DOHH2 (cell line): ENCODE results near the gene CEP112.

ENCODE experiments used
- H3F3A ChIP-seq: fragments of 200-600 bp; sonication (generic), shearing (Covaris generic); 2 replicates; pipeline ENCODE4 v1.6.0; 2016; ENCODE audit warnings: antibody characterized with exemption, mild to moderate bottlenecking; ENCODE audit not compliant: control insufficient read depth, insufficient read depth
- H3K27ac ChIP-seq: fragments of 200-600 bp; sonication (generic); 2 replicates; pipeline ENCODE4 v1.5.1; 2014; ENCODE audit warnings: low read depth, mild to moderate bottlenecking, low read length, moderate library complexity
- H3K27me3 ChIP-seq: fragments of 200-600 bp; sonication (generic); 2 replicates; pipeline ENCODE4 v1.6.1; 2014; ENCODE audit warnings: mild to moderate bottlenecking, low read length, mixed read lengths; ENCODE audit not compliant: control insufficient read depth
- H3K36me3 ChIP-seq: fragments of 200-600 bp; sonication (generic); 2 replicates; pipeline ENCODE4 v1.6.1; 2014; ENCODE audit warnings: mild to moderate bottlenecking, low read length, moderate library complexity, mixed read lengths; ENCODE audit not compliant: control insufficient read depth
- H3K4me1 ChIP-seq: fragments of 200-600 bp; sonication (generic); 2 replicates; pipeline ENCODE4 v1.6.1; 2014; ENCODE audit warnings: mild to moderate bottlenecking, low read length, mixed read lengths; ENCODE audit not compliant: control insufficient read depth
- H3K4me2 ChIP-seq: fragments of 200-600 bp; sonication (generic); 2 replicates; pipeline ENCODE4 v1.6.0; 2014; ENCODE audit warnings: mild to moderate bottlenecking, low read length, moderate library complexity
- H3K4me3 ChIP-seq: fragments of 200-600 bp; sonication (generic); 2 replicates; pipeline ENCODE4 v1.5.1; 2014; ENCODE audit warnings: mild to moderate bottlenecking, low read length, mixed read lengths
- H3K79me2 ChIP-seq: fragments of 200-600 bp; sonication (generic); 2 replicates; pipeline ENCODE4 v1.6.1; 2014; ENCODE audit warnings: mild to moderate bottlenecking, low read length, mixed read lengths; ENCODE audit not compliant: control insufficient read depth
- H3K9me2 ChIP-seq: fragments of 200-600 bp; sonication (generic); replicated peaks from 2 replicates; pipeline ENCODE4 v1.6.1; 2014; ENCODE audit warnings: mild to moderate bottlenecking, low read length, mixed read lengths; ENCODE audit not compliant: control insufficient read depth
- H3K9me3 ChIP-seq: fragments of 200-600 bp; sonication (generic); 2 replicates; pipeline ENCODE4 v1.6.1; 2014; ENCODE audit warnings: antibody characterized with exemption, low read length, mixed read lengths; ENCODE audit not compliant: control insufficient read depth, insufficient read depth
- H4K20me1 ChIP-seq: fragments of 200-600 bp; sonication (generic); 2 replicates; pipeline ENCODE4 v1.6.0; 2014; ENCODE audit warnings: low read depth, mild to moderate bottlenecking, antibody characterized with exemption, low read length, moderate library complexity; ENCODE audit not compliant: control insufficient read depth, insufficient read depth
- EZH2phosphoT487 ChIP-seq: fragments of 200-600 bp; sonication (generic); IDR thresholded peaks from 2 replicates; pipeline ENCODE4 v1.6.1; 2017; ENCODE audit warnings: borderline replicate concordance, mild to moderate bottlenecking, antibody characterized with exemption, low read length, moderate library complexity, mixed read lengths
- TF ChIP-seq, protein P1 (sequence below): fragments of 200-600 bp; sonication (generic); IDR thresholded peaks from one replicate; pipeline ENCODE4 v1.5.1; 2014; ENCODE audit warnings: antibody characterized with exemption, mild to moderate bottlenecking, low read depth, low read length; ENCODE audit not compliant: poor library complexity, severe bottlenecking

The CEP112 gene

GRCh38 chr17:65902831-65903522 is 289.0 kb downstream of the CEP112 start:
- H3K27ac ChIP-seq = no peak overlapping the region
- H3K9me3 ChIP-seq = no peaks in the 10 kb centered on the region
- H3K79me2 ChIP-seq = no peaks in the 10 kb centered on the region
- H3K4me3 ChIP-seq = no peak overlapping the region
- no peaks in the 10 kb centered on the region for H3K27me3 ChIP-seq
- H3K4me1 ChIP-seq = no peaks in the 10 kb centered on the region
- H3F3A ChIP-seq = no peaks in the 10 kb centered on the region
- TF ChIP-seq, protein P1, sequence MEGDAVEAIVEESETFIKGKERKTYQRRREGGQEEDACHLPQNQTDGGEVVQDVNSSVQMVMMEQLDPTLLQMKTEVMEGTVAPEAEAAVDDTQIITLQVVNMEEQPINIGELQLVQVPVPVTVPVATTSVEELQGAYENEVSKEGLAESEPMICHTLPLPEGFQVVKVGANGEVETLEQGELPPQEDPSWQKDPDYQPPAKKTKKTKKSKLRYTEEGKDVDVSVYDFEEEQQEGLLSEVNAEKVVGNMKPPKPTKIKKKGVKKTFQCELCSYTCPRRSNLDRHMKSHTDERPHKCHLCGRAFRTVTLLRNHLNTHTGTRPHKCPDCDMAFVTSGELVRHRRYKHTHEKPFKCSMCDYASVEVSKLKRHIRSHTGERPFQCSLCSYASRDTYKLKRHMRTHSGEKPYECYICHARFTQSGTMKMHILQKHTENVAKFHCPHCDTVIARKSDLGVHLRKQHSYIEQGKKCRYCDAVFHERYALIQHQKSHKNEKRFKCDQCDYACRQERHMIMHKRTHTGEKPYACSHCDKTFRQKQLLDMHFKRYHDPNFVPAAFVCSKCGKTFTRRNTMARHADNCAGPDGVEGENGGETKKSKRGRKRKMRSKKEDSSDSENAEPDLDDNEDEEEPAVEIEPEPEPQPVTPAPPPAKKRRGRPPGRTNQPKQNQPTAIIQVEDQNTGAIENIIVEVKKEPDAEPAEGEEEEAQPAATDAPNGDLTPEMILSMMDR = no peak
- TF ChIP-seq EZH2phosphoT487 = no peak
- no peaks in the 10 kb centered on the region for H3K36me3 ChIP-seq
- H4K20me1 ChIP-seq = no peaks in the 10 kb centered on the region
- no peak overlapping the region for H3K4me2 ChIP-seq
- no peaks in the 10 kb centered on the region for H3K9me2 ChIP-seq

DNA sequence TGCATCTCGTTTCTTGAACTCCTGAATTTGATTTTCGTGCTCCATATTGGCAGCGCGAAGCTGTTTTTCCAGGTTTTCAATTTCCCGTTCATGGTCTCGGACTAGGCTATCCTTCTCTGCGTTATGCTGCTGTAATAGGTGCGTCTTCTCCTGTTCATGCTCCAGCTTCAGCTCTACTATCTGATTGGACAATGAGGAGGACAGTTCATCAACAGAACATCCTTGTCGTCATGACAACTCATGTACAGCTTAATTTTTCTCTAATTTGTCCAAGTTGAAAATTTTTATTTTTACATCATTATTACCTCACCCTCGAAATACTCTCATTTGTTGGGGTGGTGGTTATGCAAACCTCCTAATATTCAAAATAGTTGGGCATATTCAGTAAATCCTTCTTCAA is 289.8 kb downstream of the CEP112 start:
- Histone ChIP-seq H3K9me3 (no peaks in the 10 kb centered on the region), H4K20me1 (no peaks in the 10 kb centered on the region), H3K27ac (no peak overlapping the region), H3K9me2 (no peaks in the 10 kb centered on the region), H3K4me1 (no peaks in the 10 kb centered on the region), H3K27me3 (no peaks in the 10 kb centered on the region), H3K79me2 (no peaks in the 10 kb centered on the region), H3K4me3 (no peak overlapping the region), H3F3A (no peaks in the 10 kb centered on the region), H3K36me3 (no peaks in the 10 kb centered on the region), H3K4me2 (no peak overlapping the region)
- TF ChIP-seq EZH2phosphoT487 = no peak
- TF ChIP-seq, protein P1 = no peak

GRCh38 chr17:65901394-65901793 is 290.5 kb downstream of the CEP112 start:
- no peak for TF ChIP-seq EZH2phosphoT487
- TF ChIP-seq, protein P1 = no peak
- Histone ChIP-seq H3K9me3 (no peaks in the 10 kb centered on the region), H3K9me2 (no peaks in the 10 kb centered on the region), H3F3A (no peaks in the 10 kb centered on the region), H3K79me2 (no peaks in the 10 kb centered on the region), H4K20me1 (no peaks in the 10 kb centered on the region), H3K36me3 (no peaks in the 10 kb centered on the region), H3K4me3 (no peak overlapping the region), H3K27me3 (no peaks in the 10 kb centered on the region), H3K27ac (no peak overlapping the region), H3K4me2 (no peak overlapping the region), H3K4me1 (no peaks in the 10 kb centered on the region)
